Upper lobe of right lung (tissue), 1 donor: ENCODE data around the gene ANKS1B. TPM values are rescaled to one million over a fixed set of nuclear protein-coding genes. Genes with fewer than 3 reads are reported as not detected.

ENCODE experiments used
- ATAC-seq: fragments of 200-7000 bp; cut with Tn5 transposase; one replicate; pipeline ENCODE4 v1.9.1; 2020; ENCODE audit warnings: mild to moderate bottlenecking, moderate library complexity
- DNase-seq: peaks from one replicate; pipeline ENCODE4 v3.0.0-alpha.2; 2020
- H3K27ac ChIP-seq: fragments of 200-600 bp; one replicate; pipeline ENCODE4 v1.8.0; 2022
- H3K27me3 ChIP-seq: fragments of 200-600 bp; one replicate; pipeline ENCODE4 v1.8.0; 2022; ENCODE audit warnings: mild to moderate bottlenecking
- H3K36me3 ChIP-seq: fragments of 200-600 bp; one replicate; pipeline ENCODE4 v1.8.0; 2022
- H3K4me1 ChIP-seq: fragments of 200-600 bp; one replicate; pipeline ENCODE4 v1.8.0; 2022
- H3K4me3 ChIP-seq: fragments of 200-600 bp; one replicate; pipeline ENCODE4 v1.8.0; 2022; ENCODE audit warnings: mild to moderate bottlenecking
- H3K9me3 ChIP-seq: fragments of 200-600 bp; one replicate; pipeline ENCODE4 v1.8.0; 2022
- intact Hi-C: fragments of 100-400 bp; cut with DNase I; formaldehyde crosslinking; loops from one replicate; pipeline ENCODE4 v1.11.0; 2022
- total RNA-seq: library from RNA; stranded (reverse); fragmentation: NEBNext Ultra II Directional; extraction: Animal tissue kit (Norgen Biotek cat#: 25700); gene quantifications from one replicate; pipeline ENCODE4 v1.2.1, GENCODE V29; 2021
- TF ChIP-seq, protein P1 (sequence below): fragments of 200-600 bp; IDR thresholded peaks from one replicate; pipeline ENCODE4 v1.8.0; 2022; ENCODE audit warnings: antibody characterized with exemption
- donor health status: DM: no; HTN: yes; CAD: no; lungs with severe emphysema.

Gene ANKS1B
- total RNA-seq, 1 donor from 2014 or later = 5.3 TPM

DNA sequence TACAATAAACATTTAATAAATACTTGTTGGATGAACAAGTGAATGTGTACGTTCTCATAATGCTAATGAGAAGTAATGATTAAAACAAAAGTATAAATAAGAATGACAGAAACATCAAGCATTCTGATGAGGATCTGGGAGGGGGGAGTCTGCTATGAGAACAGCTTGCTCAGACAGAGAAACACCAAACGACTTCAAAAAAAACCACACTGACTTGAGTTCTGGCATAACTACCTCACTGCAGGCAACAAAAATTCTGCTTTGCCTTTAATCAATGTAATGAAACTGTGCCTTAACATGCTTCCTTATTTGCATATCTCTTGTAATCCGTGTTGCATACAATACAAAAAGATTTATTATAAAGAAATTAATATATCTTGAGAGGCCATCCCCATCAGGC lies 632.5 kb downstream of the ANKS1B start:
- Histone ChIP-seq H3K4me3 (no peak overlapping the region), H3K36me3 (no peaks in the 10 kb centered on the region), H3K4me1 (no peaks in the 10 kb centered on the region), H3K27me3 (no peaks in the 10 kb centered on the region), H3K9me3 (no peaks in the 10 kb centered on the region), H3K27ac (no peak overlapping the region)
- DNase-seq (no peak), ATAC-seq (no peak)
- intact Hi-C loops = no loop called here
- TF ChIP-seq, protein P1, sequence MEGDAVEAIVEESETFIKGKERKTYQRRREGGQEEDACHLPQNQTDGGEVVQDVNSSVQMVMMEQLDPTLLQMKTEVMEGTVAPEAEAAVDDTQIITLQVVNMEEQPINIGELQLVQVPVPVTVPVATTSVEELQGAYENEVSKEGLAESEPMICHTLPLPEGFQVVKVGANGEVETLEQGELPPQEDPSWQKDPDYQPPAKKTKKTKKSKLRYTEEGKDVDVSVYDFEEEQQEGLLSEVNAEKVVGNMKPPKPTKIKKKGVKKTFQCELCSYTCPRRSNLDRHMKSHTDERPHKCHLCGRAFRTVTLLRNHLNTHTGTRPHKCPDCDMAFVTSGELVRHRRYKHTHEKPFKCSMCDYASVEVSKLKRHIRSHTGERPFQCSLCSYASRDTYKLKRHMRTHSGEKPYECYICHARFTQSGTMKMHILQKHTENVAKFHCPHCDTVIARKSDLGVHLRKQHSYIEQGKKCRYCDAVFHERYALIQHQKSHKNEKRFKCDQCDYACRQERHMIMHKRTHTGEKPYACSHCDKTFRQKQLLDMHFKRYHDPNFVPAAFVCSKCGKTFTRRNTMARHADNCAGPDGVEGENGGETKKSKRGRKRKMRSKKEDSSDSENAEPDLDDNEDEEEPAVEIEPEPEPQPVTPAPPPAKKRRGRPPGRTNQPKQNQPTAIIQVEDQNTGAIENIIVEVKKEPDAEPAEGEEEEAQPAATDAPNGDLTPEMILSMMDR = no peak

DNA sequence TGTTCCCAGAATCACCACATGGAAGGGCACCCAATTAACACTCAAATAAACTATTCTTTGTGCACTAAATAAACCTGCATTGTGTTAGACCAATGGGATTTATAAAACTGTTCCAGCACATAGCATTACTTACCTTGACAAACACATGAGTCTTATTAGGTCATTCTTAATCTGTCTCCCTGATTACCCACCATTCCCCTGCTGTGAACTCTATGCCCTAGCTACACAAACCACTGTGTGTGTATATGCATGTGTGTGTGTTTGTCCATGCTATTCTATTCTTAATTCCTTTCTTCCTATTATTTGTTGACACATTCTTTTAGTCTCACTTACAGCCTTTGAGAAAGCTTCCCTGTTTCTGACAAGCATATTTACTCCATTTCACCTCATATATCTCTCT lies 640.8 kb downstream of the ANKS1B start:
- Histone ChIP-seq H3K9me3 (no peaks in the 10 kb centered on the region), H3K36me3 (no peaks in the 10 kb centered on the region), H3K27me3 (no peaks in the 10 kb centered on the region), H3K4me1 (no peaks in the 10 kb centered on the region), H3K27ac (no peak overlapping the region), H3K4me3 (no peak overlapping the region)
- DNase-seq (no peak), ATAC-seq (no peak)
- TF ChIP-seq, protein P1 = no peak
- intact Hi-C loops = no loop called here

DNA sequence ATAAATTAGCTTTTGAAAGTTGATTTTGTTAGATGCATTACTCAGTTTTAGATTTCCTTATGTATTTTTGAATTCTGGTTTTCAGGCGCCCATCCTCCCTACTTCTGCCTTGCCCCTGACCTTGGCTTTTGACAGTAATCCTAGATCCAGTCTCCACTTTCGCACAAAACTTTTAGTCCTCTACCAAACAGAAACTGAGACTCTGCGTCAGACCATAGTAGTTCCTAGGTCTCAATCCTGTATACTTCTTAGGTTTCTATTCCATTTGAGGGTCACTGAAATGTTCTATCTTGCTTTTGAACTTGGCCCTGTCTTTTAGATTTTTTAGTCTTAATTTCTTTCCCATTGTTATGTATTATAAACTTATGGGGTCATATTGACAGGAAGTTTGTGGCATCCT lies 645.1 kb downstream of the ANKS1B start:
- TF ChIP-seq, protein P1 = no peak

DNA sequence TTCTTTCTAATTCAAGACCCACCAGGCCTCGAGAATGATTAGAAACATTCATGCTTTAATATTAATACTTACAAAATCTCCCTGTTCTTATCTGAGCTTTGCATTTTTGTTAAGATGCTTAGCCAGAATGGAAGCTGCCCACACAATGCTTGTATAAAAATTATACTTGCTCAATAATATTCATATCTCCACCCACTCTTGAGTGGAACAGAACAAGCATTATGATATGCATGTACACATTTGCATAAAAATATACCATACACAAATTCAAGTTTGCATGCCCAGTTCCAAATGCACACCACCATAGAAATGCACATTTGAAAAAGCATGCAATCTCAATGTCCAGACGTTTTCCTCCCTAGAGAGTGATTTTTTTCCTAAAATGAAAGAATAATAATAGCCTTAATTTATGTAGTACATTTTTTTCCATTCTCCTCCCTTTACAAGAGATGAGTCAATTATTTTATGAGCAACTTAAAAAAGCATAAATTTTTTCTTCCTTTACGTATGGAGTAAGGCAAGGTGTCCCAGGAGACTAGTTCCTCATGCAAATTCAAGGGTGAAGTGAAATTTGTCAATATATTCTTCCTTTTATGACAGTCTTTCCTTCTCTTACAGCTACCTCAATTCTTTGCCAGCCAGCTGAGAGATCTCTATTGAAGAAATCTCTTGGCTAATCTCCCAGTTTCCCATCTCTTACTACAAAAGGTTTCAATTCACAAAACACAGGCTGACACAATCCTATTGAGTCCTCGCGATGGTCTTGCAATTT lies 650.3 kb downstream of the ANKS1B start:
- no peaks in the 10 kb centered on the region for H3K36me3 ChIP-seq
- DNase-seq (no peak), ATAC-seq (no peak)
- no peaks in the 10 kb centered on the region for H3K27me3 ChIP-seq
- TF ChIP-seq, protein P1 = no peak
- H3K4me3 ChIP-seq = no peak overlapping the region
- no peak overlapping the region for H3K27ac ChIP-seq
- H3K4me1 ChIP-seq = no peaks in the 10 kb centered on the region
- H3K9me3 ChIP-seq = no peaks in the 10 kb centered on the region
- intact Hi-C loops = no loop called here

More for the DNA sequence above, 645.1 kb downstream of the ANKS1B start:
- Histone ChIP-seq H3K36me3 (no peaks in the 10 kb centered on the region), H3K27me3 (no peaks in the 10 kb centered on the region), H3K4me3 (no peak overlapping the region), H3K9me3 (no peaks in the 10 kb centered on the region), H3K4me1 (no peaks in the 10 kb centered on the region), H3K27ac (no peak overlapping the region)
- ATAC-seq (no peak), DNase-seq (no peak)
- intact Hi-C loops = no loop called here

DNA sequence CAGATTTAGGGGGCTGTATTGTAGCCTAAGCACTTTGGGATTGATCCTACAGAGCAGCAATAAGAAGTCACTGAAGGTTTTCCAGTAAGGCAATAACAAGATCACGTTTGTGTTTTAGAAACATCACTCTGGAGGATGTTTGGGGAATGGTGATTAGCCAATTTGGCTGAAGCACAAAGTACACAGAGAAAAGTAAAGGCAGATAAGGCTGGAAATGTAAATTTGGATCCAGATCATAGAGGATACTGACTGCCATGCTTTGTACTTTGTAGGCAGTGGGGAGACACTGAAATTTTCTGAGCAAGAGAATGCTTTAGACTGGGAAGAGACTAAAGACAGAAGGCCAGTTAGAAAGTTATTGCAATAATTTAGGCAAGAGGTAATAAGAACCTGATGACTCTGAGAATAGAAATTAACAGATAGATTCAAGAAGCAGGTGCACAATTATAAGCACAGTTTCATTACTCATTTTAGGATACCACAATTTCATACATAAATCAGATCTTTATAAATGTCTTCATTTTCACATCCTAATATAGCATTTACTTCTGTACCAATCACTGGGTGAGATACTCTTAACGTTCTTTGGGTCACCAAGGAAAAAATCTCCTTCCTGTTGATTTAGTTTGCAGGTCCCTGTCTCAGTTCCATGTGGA lies 651.7 kb downstream of the ANKS1B start:
- Histone ChIP-seq H3K27me3 (no peaks in the 10 kb centered on the region), H3K9me3 (no peaks in the 10 kb centered on the region), H3K27ac (no peak overlapping the region), H3K4me1 (no peaks in the 10 kb centered on the region), H3K36me3 (no peaks in the 10 kb centered on the region), H3K4me3 (no peak overlapping the region)
- intact Hi-C loops = no loop called here
- DNase-seq = no peak
- TF ChIP-seq, protein P1 = no peak
- ATAC-seq = no peak
